ENCODE data around the gene PDLIM5.
"Not testable (repeated sequence)": the region's sequence is repeated elsewhere in the genome, so short reads cannot be mapped to it uniquely, and the experiment has no call there.

PDLIM5 gene

GRCh38 chr4:94498502-94498901, 46.8 kb downstream of the PDLIM5 start:
- DNase-seq: no peak

- DNase-seq: no peak
These were observed 48.9 kb downstream of the PDLIM5 start for GRCh38 chr4:94500685-94501084.

GRCh38 chr4:94504545-94504944, 52.8 kb downstream of the PDLIM5 start:
- no peak for DNase-seq

- no peak for DNase-seq
These were observed 55.1 kb downstream of the PDLIM5 start for GRCh38 chr4:94506822-94507221.

- DNase-seq: no peak
These were observed 55.5 kb downstream of the PDLIM5 start for GRCh38 chr4:94507281-94507680.

- DNase-seq: peak; percentile 32 to 33
These were observed 56.0 kb downstream of the PDLIM5 start for GRCh38 chr4:94507708-94508107.

GRCh38 chr4:94508296-94508695, 56.6 kb downstream of the PDLIM5 start:
- DNase-seq: no peak

- no peak for DNase-seq
These were observed 57.1 kb downstream of the PDLIM5 start for GRCh38 chr4:94508806-94509205.

- no peak for DNase-seq
These were observed 59.8 kb downstream of the PDLIM5 start for GRCh38 chr4:94511591-94511990.

GRCh38 chr4:94513532-94513931, 61.8 kb downstream of the PDLIM5 start:
- not testable (repeated sequence) for DNase-seq

- no peak for DNase-seq
These were observed 63.6 kb downstream of the PDLIM5 start for GRCh38 chr4:94515365-94515764.

- no peak for DNase-seq
These were observed 64.3 kb downstream of the PDLIM5 start for GRCh38 chr4:94516067-94516466.

GRCh38 chr4:94516999-94517398, 65.3 kb downstream of the PDLIM5 start:
- no peak for DNase-seq

GRCh38 chr4:94517492-94517891, 65.8 kb downstream of the PDLIM5 start:
- no peak for DNase-seq

- peak; percentile 37 to 43 for DNase-seq
These were observed 67.3 kb downstream of the PDLIM5 start for GRCh38 chr4:94519019-94519418.

GRCh38 chr4:94519925-94520789, 68.4 kb downstream of the PDLIM5 start:
- peak; percentile 41 to 46 for DNase-seq

- DNase-seq: peak; percentile 7 to 59
These were observed 71.4 kb downstream of the PDLIM5 start for GRCh38 chr4:94523033-94523580.

GRCh38 chr4:94523617-94524016, 71.9 kb downstream of the PDLIM5 start:
- no peak for DNase-seq

GRCh38 chr4:94525993-94526728, 74.4 kb downstream of the PDLIM5 start:
- no peak for DNase-seq

- no peak for DNase-seq
These were observed 76.0 kb downstream of the PDLIM5 start for GRCh38 chr4:94527556-94528233.

- no peak for DNase-seq
These were observed 77.2 kb downstream of the PDLIM5 start for GRCh38 chr4:94528792-94529451.

GRCh38 chr4:94530073-94530472, 78.3 kb downstream of the PDLIM5 start:
- peak in 1 of 2 donors; percentile 28 for DNase-seq
